Hepatocyte (in vitro differentiated cells): ENCODE data around the gene OR1J2. TPM values are rescaled to one million over a fixed set of nuclear protein-coding genes. Genes with fewer than 3 reads are reported as not detected.

Experiments used
- DNase-seq: peaks from one replicate; pipeline ENCODE4 v3.0.0-alpha.2; 2016; ENCODE audit warnings: low spot score
- H2AFZ ChIP-seq: fragments of 200-600 bp; sonication (generic); 2 replicates; pipeline ENCODE4 v1.6.0; 2016; ENCODE audit warnings: antibody characterized with exemption, mild to moderate bottlenecking
- H3K27ac ChIP-seq: fragments of 200-600 bp; sonication (generic); 2 replicates; pipeline ENCODE4 v1.5.1; 2016; ENCODE audit warnings: mild to moderate bottlenecking
- H3K27me3 ChIP-seq: fragments of 200-600 bp; sonication (generic); 2 replicates; pipeline ENCODE4 v1.6.1; 2016
- H3K36me3 ChIP-seq: fragments of 200-600 bp; sonication (generic); replicated peaks from 2 replicates; pipeline ENCODE4 v1.5.1; 2016; ENCODE audit warnings: low read depth; ENCODE audit not compliant: insufficient read depth
- H3K4me1 ChIP-seq: fragments of 200-600 bp; sonication (generic); 2 replicates; pipeline ENCODE4 v1.5.1; 2016; ENCODE audit warnings: mild to moderate bottlenecking, moderate library complexity; ENCODE audit not compliant: insufficient read depth
- H3K4me2 ChIP-seq: fragments of 200-600 bp; sonication (generic); 2 replicates; pipeline ENCODE4 v1.6.0; 2016
- H3K4me3 ChIP-seq: fragments of 200-600 bp; sonication (generic); 2 replicates; pipeline ENCODE4 v1.5.1; 2016; ENCODE audit warnings: mild to moderate bottlenecking
- H3K79me2 ChIP-seq: fragments of 200-600 bp; sonication (generic); 2 replicates; pipeline ENCODE4 v1.6.0; 2017; ENCODE audit warnings: mild to moderate bottlenecking
- H3K9me2 ChIP-seq: fragments of 200-600 bp; sonication (generic); replicated peaks from 2 replicates; pipeline ENCODE4 v1.6.0; 2017; ENCODE audit warnings: mild to moderate bottlenecking; ENCODE audit not compliant: insufficient read depth
- H3K9me3 ChIP-seq: fragments of 200-600 bp; sonication (generic); 2 replicates; pipeline ENCODE4 v1.5.1; 2016; ENCODE audit warnings: low read depth, mild to moderate bottlenecking
- H4K20me1 ChIP-seq: fragments of 200-600 bp; sonication (generic); 2 replicates; pipeline ENCODE4 v1.6.0; 2016; ENCODE audit warnings: mild to moderate bottlenecking; ENCODE audit not compliant: insufficient read depth, poor library complexity, severe bottlenecking
- EZH2 ChIP-seq: fragments of 200-600 bp; sonication (generic); IDR thresholded peaks from 2 replicates; pipeline ENCODE4 v1.6.1; 2016; ENCODE audit warnings: antibody characterized with exemption, mild to moderate bottlenecking, borderline replicate concordance
- EZH2phosphoT487 ChIP-seq: fragments of 200-600 bp; sonication (generic); IDR thresholded peaks from one replicate; pipeline ENCODE4 v1.6.1; 2018; ENCODE audit warnings: antibody characterized with exemption, mild to moderate bottlenecking, low read depth, moderate library complexity; ENCODE audit not compliant: unreplicated experiment, severe bottlenecking
- WGBS: methylation state at CpG from one replicate; pipeline ENCODE4 v1.1.6; 2016; ENCODE audit warnings: low lambda C conversion rate; ENCODE audit errors: missing lambda C conversion rate; 5-methylcytosine and 5-hydroxymethylcytosine counted together
- polyA plus RNA-seq: library from polyadenylated mRNA; unstranded; fragments of >200 nt; fragmentation: Nextera tagmentation; extraction: Ambion mirVana; gene quantifications from 2 replicates; pipeline ENCODE4 v1.2.1, GENCODE V29; 2016
- total RNA-seq: library from RNA; depleted of rRNA; stranded (reverse); fragments of >200 nt; gene quantifications from 2 replicates; pipeline ENCODE4 v1.2.3, GENCODE V29; 2014
- TF ChIP-seq, protein P1 (sequence below): fragments of 200-600 bp; sonication (generic); IDR thresholded peaks from 2 replicates; pipeline ENCODE4 v1.5.1; 2016; ENCODE audit warnings: antibody characterized with exemption, mild to moderate bottlenecking; ENCODE audit not compliant: poor library complexity

Gene OR1J2
- total and polyA plus RNA-seq, 2 experiments from 2014 or later, result not detected

DNA sequence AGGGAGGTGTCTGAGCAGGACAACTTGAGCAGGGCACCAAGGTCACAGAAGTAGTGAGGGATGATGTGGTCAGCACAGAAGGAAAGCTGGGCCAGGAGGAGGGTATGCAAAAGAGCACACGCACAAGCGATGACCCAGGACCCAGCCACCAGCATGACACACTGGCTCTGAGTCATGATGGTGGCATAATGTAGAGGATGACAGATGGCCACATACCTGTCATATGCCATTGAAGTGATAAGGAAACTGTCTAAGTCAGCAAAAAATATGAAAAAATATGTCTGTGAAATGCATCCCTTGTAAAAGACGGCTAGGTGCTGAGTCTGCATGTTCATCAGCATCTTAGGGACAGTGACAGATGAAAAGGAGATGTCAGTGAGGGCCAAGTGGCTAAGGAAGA is 33.3 kb upstream of the OR1J2 start:
- Histone ChIP-seq H2AFZ (no peak overlapping the region), H3K4me3 (no peak overlapping the region), H3K9me3 (no peaks in the 10 kb centered on the region), H3K9me2 (no peaks in the 10 kb centered on the region), H3K27ac (no peak overlapping the region), H3K4me2 (no peak overlapping the region), H3K36me3 (no peaks in the 10 kb centered on the region), H4K20me1 (no peaks in the 10 kb centered on the region), H3K27me3 (no peaks in the 10 kb centered on the region), H3K79me2 (no peaks in the 10 kb centered on the region), H3K4me1 (no peaks in the 10 kb centered on the region)
- TF ChIP-seq EZH2 (no peak), EZH2phosphoT487 (no peak)
- TF ChIP-seq, protein P1, sequence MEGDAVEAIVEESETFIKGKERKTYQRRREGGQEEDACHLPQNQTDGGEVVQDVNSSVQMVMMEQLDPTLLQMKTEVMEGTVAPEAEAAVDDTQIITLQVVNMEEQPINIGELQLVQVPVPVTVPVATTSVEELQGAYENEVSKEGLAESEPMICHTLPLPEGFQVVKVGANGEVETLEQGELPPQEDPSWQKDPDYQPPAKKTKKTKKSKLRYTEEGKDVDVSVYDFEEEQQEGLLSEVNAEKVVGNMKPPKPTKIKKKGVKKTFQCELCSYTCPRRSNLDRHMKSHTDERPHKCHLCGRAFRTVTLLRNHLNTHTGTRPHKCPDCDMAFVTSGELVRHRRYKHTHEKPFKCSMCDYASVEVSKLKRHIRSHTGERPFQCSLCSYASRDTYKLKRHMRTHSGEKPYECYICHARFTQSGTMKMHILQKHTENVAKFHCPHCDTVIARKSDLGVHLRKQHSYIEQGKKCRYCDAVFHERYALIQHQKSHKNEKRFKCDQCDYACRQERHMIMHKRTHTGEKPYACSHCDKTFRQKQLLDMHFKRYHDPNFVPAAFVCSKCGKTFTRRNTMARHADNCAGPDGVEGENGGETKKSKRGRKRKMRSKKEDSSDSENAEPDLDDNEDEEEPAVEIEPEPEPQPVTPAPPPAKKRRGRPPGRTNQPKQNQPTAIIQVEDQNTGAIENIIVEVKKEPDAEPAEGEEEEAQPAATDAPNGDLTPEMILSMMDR, result no peak
- no peak for DNase-seq
- WGBS, result 87% methylated on average over 3 of the region's 3 CpGs

DNA sequence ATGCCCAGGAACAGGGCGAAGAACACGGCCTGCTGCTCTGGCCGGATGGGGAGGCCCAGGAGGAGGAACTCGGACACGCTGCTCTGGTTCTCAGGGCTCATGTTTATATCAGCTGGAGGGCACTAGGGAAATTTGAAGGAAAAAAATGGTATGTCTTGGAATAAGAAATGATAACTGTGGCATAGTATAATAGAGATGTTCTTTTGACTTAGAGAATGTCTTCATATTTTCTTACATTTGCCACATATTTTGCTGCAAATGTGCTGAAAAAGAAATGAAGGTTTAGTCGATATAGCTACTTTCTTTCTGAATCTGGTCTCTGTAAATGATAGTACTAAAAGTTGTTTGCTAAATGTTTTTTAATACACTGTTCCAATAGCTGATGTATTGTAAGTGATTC is 32.8 kb upstream of the OR1J2 start, which contains the start of gene OR1J1:
TSS of gene OR1J1 (minus strand) at position 101 of the 400 bp plus-strand sequence. CDS start at position 101, 0 bp downstream.
- no peaks in the 10 kb centered on the region for H3K36me3 ChIP-seq
- H3K79me2 ChIP-seq, result no peaks in the 10 kb centered on the region
- 83% methylated on average over 6 of the region's 6 CpGs for WGBS
- TF ChIP-seq EZH2 (no peak), EZH2phosphoT487 (no peak)
- TF ChIP-seq, protein P1, result no peak
- no peak within 1 kb of the TSS for H3K4me2 ChIP-seq
- no peak within 1 kb of the TSS for H3K4me3 ChIP-seq
- no peaks in the 10 kb centered on the region for H4K20me1 ChIP-seq
- H2AFZ ChIP-seq, result no peak within 1 kb of the TSS
- H3K9me3 ChIP-seq, result no peaks in the 10 kb centered on the region
- no peaks in the 10 kb centered on the region for H3K9me2 ChIP-seq
- H3K27ac ChIP-seq, result no peak within 1 kb of the TSS
- no peaks in the 10 kb centered on the region for H3K27me3 ChIP-seq
- DNase-seq, result no peak
- H3K4me1 ChIP-seq, result no peaks in the 10 kb centered on the region

DNA sequence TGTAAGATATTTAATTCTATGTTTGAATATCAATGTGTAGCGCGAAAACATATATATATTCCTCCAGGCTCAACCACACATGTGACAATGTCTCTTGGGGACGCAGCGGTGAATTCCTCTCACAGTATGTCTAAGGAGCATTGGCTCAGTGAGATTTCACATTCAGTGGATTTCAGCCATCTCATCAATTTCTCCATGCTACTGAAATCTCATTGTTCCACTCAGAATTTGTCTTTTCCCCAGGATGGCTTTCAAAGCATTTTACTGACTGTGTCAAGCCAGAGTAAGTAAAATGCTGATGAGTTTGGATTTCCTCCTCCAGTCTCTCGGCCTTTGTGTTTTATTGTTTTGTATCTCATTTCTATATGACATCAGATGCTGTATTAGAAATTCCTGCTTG is 31.5 kb upstream of the OR1J2 start:
- Histone ChIP-seq H3K4me1 (no peaks in the 10 kb centered on the region), H4K20me1 (no peaks in the 10 kb centered on the region), H3K79me2 (no peaks in the 10 kb centered on the region), H2AFZ (no peak overlapping the region), H3K27ac (no peak overlapping the region), H3K4me3 (no peak overlapping the region), H3K27me3 (no peaks in the 10 kb centered on the region), H3K36me3 (no peaks in the 10 kb centered on the region), H3K4me2 (no peak overlapping the region), H3K9me3 (no peaks in the 10 kb centered on the region), H3K9me2 (no peaks in the 10 kb centered on the region)
- DNase-seq, result no peak
- WGBS, result 88% methylated on average over 5 of the region's 5 CpGs
- TF ChIP-seq EZH2 (no peak), EZH2phosphoT487 (no peak)
- TF ChIP-seq, protein P1, result no peak

DNA sequence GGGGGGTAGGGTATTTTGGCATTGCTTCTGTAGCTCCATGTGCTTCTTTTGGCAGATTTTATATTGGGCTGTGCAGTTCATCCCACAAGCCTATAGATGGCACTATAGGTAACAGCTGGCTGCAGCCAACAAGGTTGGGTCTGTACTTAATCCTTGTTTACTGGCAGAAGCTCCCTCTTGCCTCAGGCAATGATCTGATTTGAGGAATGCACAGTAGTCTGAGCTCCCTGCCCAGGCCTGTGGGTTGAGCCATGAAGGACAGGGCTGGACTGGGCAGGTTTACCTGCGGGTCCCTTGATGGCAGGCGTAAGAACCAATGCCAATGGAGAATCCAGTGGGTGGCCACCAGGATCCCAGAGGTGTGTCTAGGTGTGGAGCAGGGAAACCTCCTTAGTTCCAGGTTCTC is 11.7 kb upstream of the OR1J2 start:
- TF ChIP-seq, protein P1, result peak; percentile 28
- TF ChIP-seq EZH2, result no peak
- 28% methylated on average over 2 of the region's 2 CpGs for WGBS
- no peaks in the 10 kb centered on the region for H3K36me3 ChIP-seq
- no peaks in the 10 kb centered on the region for H3K79me2 ChIP-seq
- no peaks in the 10 kb centered on the region for H4K20me1 ChIP-seq
- no peak overlapping the region for H3K4me3 ChIP-seq
- no peak overlapping the region for H2AFZ ChIP-seq
- H3K9me3 ChIP-seq, result no peaks in the 10 kb centered on the region
- no peak overlapping the region for H3K4me2 ChIP-seq
- no peaks in the 10 kb centered on the region for H3K9me2 ChIP-seq
- H3K27ac ChIP-seq, result no peak overlapping the region
- H3K4me1 ChIP-seq, result no peaks in the 10 kb centered on the region
- H3K27me3 ChIP-seq, result no peaks in the 10 kb centered on the region
- peak; percentile 4 for DNase-seq
